Vagina (tissue), 2 donors: ENCODE results near the gene GTF3C5. TPM values are rescaled to one million over a fixed set of nuclear protein-coding genes. Genes with fewer than 3 reads are reported as not detected.
"Not testable (repeated sequence)": the region's sequence is repeated elsewhere in the genome, so short reads cannot be mapped to it uniquely, and the experiment has no call there.

ENCODE experiments used
- DNase-seq, 2 donors: peaks; one replicate each; pipeline ENCODE4 v3.0.0-alpha.2; 2017; ENCODE audit errors: extremely low spot score in 2 of 2
- H3K27ac ChIP-seq: fragments of 200-600 bp; sonication (generic); one replicate; pipeline ENCODE4 v1.5.1; 2019
- H3K27me3 ChIP-seq: fragments of 200-600 bp; sonication (generic); one replicate; pipeline ENCODE4 v1.5.1; 2019
- H3K36me3 ChIP-seq, 2 donors: fragments of 200-600 bp; sonication (generic); one replicate each; pipeline ENCODE4 v1.5.1; 2017 to 2019
- H3K4me1 ChIP-seq: fragments of 200-600 bp; sonication (generic); one replicate; pipeline ENCODE4 v1.5.1; 2019
- H3K4me3 ChIP-seq, 2 donors: fragments of 200-600 bp; sonication (generic); 1 replicate in 1 of 2; 2 replicates in 1 of 2; pipeline ENCODE4 v1.5.1; 2016 to 2019
- H3K9me3 ChIP-seq: fragments of 200-600 bp; sonication (generic); one replicate; pipeline ENCODE4 v1.5.1; 2019
- CTCF ChIP-seq, 3 experiments: fragments of 450-650 bp in 2 of 3; fragments of 200-600 bp in 1 of 3; sonication (generic) in 1 of 3; IDR thresholded peaks; one replicate each; pipeline ENCODE4 v1.5.1; 2017 to 2019; ENCODE audit warnings: antibody characterized with exemption in 3 of 3, mild to moderate bottlenecking in 2 of 3, moderate library complexity in 2 of 3
- POLR2A ChIP-seq, 2 donors: fragments of 450-650 bp; IDR thresholded peaks; one replicate each; pipeline ENCODE4 v1.6.1; 2017; ENCODE audit warnings: antibody characterized with exemption in 2 of 2, mild to moderate bottlenecking in 2 of 2, moderate library complexity in 2 of 2
- POLR2AphosphoS5 ChIP-seq, 2 donors: sonication (generic); formaldehyde crosslinking; IDR thresholded peaks; one replicate each; pipeline ENCODE4 v1.9.0; 2017; ENCODE audit warnings: antibody characterized with exemption in 2 of 2, mild to moderate bottlenecking in 2 of 2, low read depth in 1 of 2; ENCODE audit not compliant: insufficient read depth in 1 of 2
- intact Hi-C: fragments of 100-400 bp; cut with DNase I; formaldehyde crosslinking; loops from one replicate; pipeline ENCODE4 v1.15.1; 2023
- total RNA-seq: library from RNA; depleted of rRNA; stranded (reverse); fragments of >200 nt; gene quantifications from one replicate; pipeline ENCODE4 v1.2.3, GENCODE V29; 2016

Gene GTF3C5
- total RNA-seq, 1 donor from 2014 or later: 53.8 TPM

DNA sequence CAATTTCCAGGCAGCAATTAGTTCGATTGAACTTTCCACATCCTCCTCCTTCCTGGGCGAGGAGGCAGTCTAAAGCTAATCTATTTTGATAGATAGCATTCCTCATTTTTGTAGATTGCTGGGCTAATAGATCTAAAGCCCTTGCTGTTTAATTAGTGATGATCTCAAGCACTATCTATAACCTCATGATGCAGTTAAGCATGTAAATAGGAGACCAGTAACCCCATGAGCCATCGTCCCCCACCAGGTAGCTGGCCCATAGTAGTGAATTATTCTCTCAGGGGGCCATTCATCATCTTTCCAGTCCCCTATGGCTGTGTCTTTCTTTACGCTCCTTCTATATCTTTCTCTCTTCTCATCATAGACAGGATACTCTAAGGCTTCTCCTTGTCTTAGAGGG is 45.9 kb downstream of the GTF3C5 start:
- no peak for TF ChIP-seq POLR2AphosphoS5 (IDR thresholded peaks at IDR 0.05; ENCODE audit: insufficient read depth in 1 of 2, low read depth in 1 of 2)
- TF ChIP-seq CTCF (IDR thresholded peaks at IDR 0.05): no peak
- TF ChIP-seq POLR2A (IDR thresholded peaks at IDR 0.05): no peak
- DNase-seq: no peak
- no peaks in the 10 kb centered on the region for H3K27me3 ChIP-seq
- H3K27ac ChIP-seq: no peak overlapping the region
- intact Hi-C loops: no loop called here
- no peaks in the 10 kb centered on the region for H3K4me1 ChIP-seq
- no peaks in the 10 kb centered on the region for H3K9me3 ChIP-seq
- no peak overlapping the region for H3K4me3 ChIP-seq
- no peaks in the 10 kb centered on the region for H3K36me3 ChIP-seq

DNA sequence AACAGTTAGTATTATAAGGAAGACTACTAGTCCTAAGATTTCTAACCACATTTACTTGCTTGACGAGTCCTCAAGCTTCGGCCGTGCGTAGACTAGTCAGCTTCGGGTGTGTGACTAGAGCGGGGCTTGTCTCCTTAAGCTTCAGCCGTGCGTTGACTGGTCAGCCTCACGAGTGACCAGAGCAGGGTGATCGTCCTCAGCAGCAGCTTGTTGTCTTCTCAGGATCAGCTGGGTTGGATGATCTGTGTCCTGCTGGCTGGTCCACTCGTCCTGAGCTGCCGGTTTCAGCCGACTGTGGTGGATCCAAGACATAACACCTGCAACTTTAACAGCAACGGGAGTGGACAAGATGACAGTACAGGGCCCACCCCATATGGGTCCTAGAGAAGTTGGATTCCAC is 47.7 kb downstream of the GTF3C5 start:
- Histone ChIP-seq H3K4me3 (no peak overlapping the region), H3K36me3 (no peaks in the 10 kb centered on the region), H3K27me3 (no peaks in the 10 kb centered on the region), H3K4me1 (no peaks in the 10 kb centered on the region), H3K9me3 (no peaks in the 10 kb centered on the region), H3K27ac (no peak overlapping the region)
- no peak for DNase-seq
- no peak for TF ChIP-seq POLR2A (IDR thresholded peaks at IDR 0.05)
- TF ChIP-seq CTCF (IDR thresholded peaks at IDR 0.05): no peak
- TF ChIP-seq POLR2AphosphoS5 (IDR thresholded peaks at IDR 0.05; ENCODE audit: insufficient read depth in 1 of 2, low read depth in 1 of 2): no peak
- intact Hi-C loops: no loop called here

GRCh38 chr9:133080161-133080560 is 49.4 kb downstream of the GTF3C5 start:
- H3K4me1 ChIP-seq: no peaks in the 10 kb centered on the region
- TF ChIP-seq POLR2AphosphoS5 (IDR thresholded peaks at IDR 0.05; ENCODE audit: insufficient read depth in 1 of 2, low read depth in 1 of 2) (no peak), POLR2A (IDR thresholded peaks at IDR 0.05) (no peak), CTCF (IDR thresholded peaks at IDR 0.05) (no peak)
- DNase-seq: no peak
- H3K4me3 ChIP-seq: no peak overlapping the region
- no peak overlapping the region for H3K27ac ChIP-seq
- no peaks in the 10 kb centered on the region for H3K36me3 ChIP-seq
- no peaks in the 10 kb centered on the region for H3K9me3 ChIP-seq
- intact Hi-C loops: no loop called here
- no peaks in the 10 kb centered on the region for H3K27me3 ChIP-seq

GRCh38 chr9:133080786-133081779 is 50.3 kb downstream of the GTF3C5 start:
- H3K9me3 ChIP-seq, H3K4me3 ChIP-seq, H3K4me1 ChIP-seq, H3K27me3 ChIP-seq, H3K36me3 ChIP-seq, DNase-seq, intact Hi-C loops, H3K27ac ChIP-seq: not testable (repeated sequence)

DNA sequence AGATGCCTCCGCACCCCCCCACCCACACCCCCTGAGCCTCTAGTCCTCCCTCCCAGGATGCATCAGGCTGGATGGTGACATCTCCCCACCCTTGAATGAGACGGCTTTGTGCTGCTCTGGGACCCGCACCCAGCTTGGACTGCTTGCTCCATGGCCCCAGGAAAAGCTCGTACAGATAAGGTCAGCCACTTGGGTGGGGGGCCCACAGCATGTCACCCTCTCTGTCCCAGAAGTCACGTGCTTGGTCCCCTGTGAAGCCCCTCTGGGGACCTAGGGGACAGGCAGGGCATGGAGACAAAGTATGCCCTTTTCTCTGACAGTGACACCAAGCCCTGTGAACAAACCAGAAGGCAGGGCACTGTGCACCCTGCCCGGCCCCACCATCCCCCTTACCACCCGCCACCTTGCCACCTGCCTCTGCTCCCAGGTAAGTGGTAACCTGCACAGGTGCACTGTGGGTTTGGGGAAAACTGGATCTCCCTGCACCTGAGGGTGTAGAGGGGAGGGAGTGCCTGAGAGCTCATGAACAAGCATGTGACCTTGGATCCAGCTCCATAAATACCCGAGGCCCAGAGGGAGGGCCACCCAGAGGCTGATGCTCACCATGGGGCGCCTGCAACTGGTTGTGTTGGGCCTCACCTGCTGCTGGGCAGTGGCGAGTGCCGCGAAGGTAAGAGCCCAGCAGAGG is 51.3 kb downstream of the GTF3C5 start:
- DNase-seq, H3K4me1 ChIP-seq, H3K27ac ChIP-seq, H3K9me3 ChIP-seq, intact Hi-C loops, H3K27me3 ChIP-seq, H3K36me3 ChIP-seq, H3K4me3 ChIP-seq: not testable (repeated sequence)

DNA sequence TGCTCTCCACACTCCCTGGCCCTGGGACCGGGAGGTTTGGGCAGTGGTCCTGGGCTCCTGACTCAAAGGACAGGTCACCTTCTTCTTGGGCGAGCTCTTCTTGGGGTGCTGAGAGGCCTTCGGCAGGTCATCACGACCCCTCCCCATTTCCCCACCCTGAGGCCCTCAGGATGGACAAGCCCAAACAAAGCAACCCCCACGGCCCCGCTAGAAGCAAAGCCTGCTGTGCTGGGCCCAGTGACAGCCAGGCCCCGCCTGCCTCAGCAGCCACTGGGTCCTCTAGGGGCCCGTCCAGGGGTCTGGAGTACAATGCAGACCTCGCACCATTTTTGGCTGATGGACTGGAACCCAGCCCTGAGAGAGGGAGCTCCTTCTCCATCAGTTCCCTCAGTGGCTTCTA is 52.9 kb downstream of the GTF3C5 start:
- H3K4me3 ChIP-seq, intact Hi-C loops: not testable (repeated sequence)

GRCh38 chr9:133086212-133086860 is 55.5 kb downstream of the GTF3C5 start:
- H3K4me1 ChIP-seq, DNase-seq, H3K36me3 ChIP-seq, H3K27ac ChIP-seq, intact Hi-C loops, H3K9me3 ChIP-seq, H3K27me3 ChIP-seq, H3K4me3 ChIP-seq: not testable (repeated sequence)

More for the DNA sequence above, 52.9 kb downstream of the GTF3C5 start:
- H3K36me3 ChIP-seq, H3K27me3 ChIP-seq, H3K27ac ChIP-seq, H3K4me1 ChIP-seq, H3K9me3 ChIP-seq, DNase-seq: not testable (repeated sequence)
